H1 (cell line): ENCODE data around the gene KCTD10.

ENCODE experiments used
- CTCF ChIP-seq, 3 experiments: IDR thresholded peaks; 1 replicate in 2 of 3; 2 replicates in 1 of 3; pipeline versions ENCODE4 v1.5.1 to v1.6.1; 2011; ENCODE audit warnings: low read length in 3 of 3, mild to moderate bottlenecking in 3 of 3, inconsistent platforms in 2 of 3, low read depth in 1 of 3, moderate library complexity in 1 of 3; ENCODE audit not compliant: insufficient read depth in 1 of 3; ENCODE audit errors: control extremely low read depth in 1 of 3
- JUND ChIP-seq: IDR thresholded peaks from 2 replicates; pipeline ENCODE4 v1.6.1; 2011; ENCODE audit warnings: mild to moderate bottlenecking, improper control_type of control experiment, low read length
- POLR2A ChIP-seq, 2 experiments: IDR thresholded peaks; 1 replicate in 1 of 2; 2 replicates in 1 of 2; pipeline ENCODE4 v1.6.1; 2011; ENCODE audit warnings: low read depth in 2 of 2, low read length in 2 of 2, mild to moderate bottlenecking in 2 of 2; ENCODE audit errors: control extremely low read depth in 1 of 2
- RAD21 ChIP-seq, 2 experiments: IDR thresholded peaks in 1 of 2; conservative IDR thresholded peaks in 1 of 2; 2 replicates each; pipeline ENCODE4 v1.6.1; 2011; ENCODE audit warnings: low read depth in 2 of 2, low read length in 2 of 2, improper control_type of control experiment in 1 of 2, inconsistent platforms in 1 of 2, mild to moderate bottlenecking in 1 of 2, moderate library complexity in 1 of 2
- SIN3A ChIP-seq, 2 experiments: IDR thresholded peaks in 1 of 2; conservative IDR thresholded peaks in 1 of 2; 2 replicates each; pipeline ENCODE4 v1.6.1; 2011 to 2012; ENCODE audit warnings: low read length in 2 of 2, improper control_type of control experiment in 1 of 2, low read depth in 1 of 2, mild to moderate bottlenecking in 1 of 2
- ZNF274 ChIP-seq: IDR thresholded peaks from 2 replicates; pipeline ENCODE4 v1.7.0; 2012; ENCODE audit warnings: low read length, borderline replicate concordance; ENCODE audit errors: extremely low read depth

DNA sequence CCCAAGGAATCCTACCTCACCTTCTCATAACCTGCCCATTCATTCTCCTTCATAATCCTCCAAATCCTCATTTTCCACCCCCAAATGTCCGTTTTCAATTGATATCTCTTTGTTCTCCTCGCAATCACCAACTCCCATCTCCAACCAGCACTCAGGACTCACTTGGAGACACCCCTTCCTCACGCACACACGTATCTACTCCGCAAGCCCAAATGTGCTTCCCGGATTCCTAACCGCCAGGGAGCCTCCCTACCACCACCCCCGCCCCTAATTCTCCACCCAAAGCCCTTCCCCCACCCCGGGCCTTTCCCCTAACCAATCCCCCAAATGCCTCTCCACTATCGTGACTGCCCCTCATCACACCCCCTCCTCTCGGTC lies 304 bp downstream of the KCTD10 start:
- TF ChIP-seq RAD21 (IDR thresholded peaks at IDR 0.05 in 1 of 2, conservative IDR thresholded peaks at IDR 0.05 in 1 of 2; ENCODE audit: low read depth in 2 of 2, low read length in 2 of 2) (no peak), SIN3A (conservative IDR thresholded peaks at IDR 0.05 in 1 of 2, IDR thresholded peaks at IDR 0.05 in 1 of 2; ENCODE audit: low read depth in 1 of 2, low read length in 2 of 2) (no peak), JUND (no peak), CTCF (IDR thresholded peaks at IDR 0.05; ENCODE audit: control extremely low read depth in 1 of 3, insufficient read depth in 1 of 3, low read depth in 1 of 3, low read length in 3 of 3) (no peak), ZNF274 (no peak), POLR2A (IDR thresholded peaks at IDR 0.05; ENCODE audit: control extremely low read depth in 1 of 2, low read depth in 2 of 2, low read length in 2 of 2) (no peak; a peak in 1 of 3 replicates)
